HepG2 (cell line): ENCODE results near the gene CACNA2D1.

ENCODE experiments used
- GPN1 ChIP-seq: sonication (generic); formaldehyde crosslinking; IDR thresholded peaks from 2 replicates; pipeline ENCODE4 v1.5.1; 2020; ENCODE audit warnings: missing genetic modification reagents, borderline replicate concordance
- TF ChIP-seq, protein P1 (sequence below): sonication (generic); formaldehyde crosslinking; IDR thresholded peaks from 2 replicates; pipeline ENCODE4 v1.4.0; 2020; ENCODE audit warnings: missing genetic modification reagents
- TF ChIP-seq, protein P2 (sequence below): sonication (generic); formaldehyde crosslinking; IDR thresholded peaks from 2 replicates; pipeline ENCODE4 v1.5.0; 2020; ENCODE audit warnings: mild to moderate bottlenecking, missing genetic modification reagents, moderate library complexity
- TF ChIP-seq, protein P3 (sequence below): sonication (generic); formaldehyde crosslinking; IDR thresholded peaks from 2 replicates; pipeline ENCODE4 v1.5.0; 2020; ENCODE audit warnings: missing genetic modification reagents
- TF ChIP-seq, protein P4 (sequence below): sonication (generic); formaldehyde crosslinking; IDR thresholded peaks from 2 replicates; pipeline ENCODE4 v1.4.0; 2020; ENCODE audit warnings: low read depth, mild to moderate bottlenecking, missing genetic modification reagents

DNA sequence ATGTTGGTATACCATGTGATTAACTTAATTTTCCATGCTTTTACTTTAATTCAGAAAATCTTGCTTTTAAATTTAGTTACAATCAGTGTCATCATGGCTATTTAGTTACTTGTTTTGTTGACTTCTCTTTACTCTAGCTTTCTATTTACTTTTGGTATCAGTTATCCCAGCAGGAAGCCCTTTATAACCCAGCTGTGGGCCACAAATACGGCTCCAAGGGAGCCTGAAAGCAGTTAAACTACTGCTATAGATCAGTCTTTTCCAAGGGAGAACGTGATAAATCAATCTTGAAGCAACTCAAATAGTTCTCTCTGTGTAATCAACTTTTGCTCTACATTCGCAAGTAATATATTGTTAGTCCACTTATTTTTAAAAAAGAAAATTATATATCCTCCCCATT, 287.4 kb downstream of the CACNA2D1 start:
- TF ChIP-seq, protein P1, sequence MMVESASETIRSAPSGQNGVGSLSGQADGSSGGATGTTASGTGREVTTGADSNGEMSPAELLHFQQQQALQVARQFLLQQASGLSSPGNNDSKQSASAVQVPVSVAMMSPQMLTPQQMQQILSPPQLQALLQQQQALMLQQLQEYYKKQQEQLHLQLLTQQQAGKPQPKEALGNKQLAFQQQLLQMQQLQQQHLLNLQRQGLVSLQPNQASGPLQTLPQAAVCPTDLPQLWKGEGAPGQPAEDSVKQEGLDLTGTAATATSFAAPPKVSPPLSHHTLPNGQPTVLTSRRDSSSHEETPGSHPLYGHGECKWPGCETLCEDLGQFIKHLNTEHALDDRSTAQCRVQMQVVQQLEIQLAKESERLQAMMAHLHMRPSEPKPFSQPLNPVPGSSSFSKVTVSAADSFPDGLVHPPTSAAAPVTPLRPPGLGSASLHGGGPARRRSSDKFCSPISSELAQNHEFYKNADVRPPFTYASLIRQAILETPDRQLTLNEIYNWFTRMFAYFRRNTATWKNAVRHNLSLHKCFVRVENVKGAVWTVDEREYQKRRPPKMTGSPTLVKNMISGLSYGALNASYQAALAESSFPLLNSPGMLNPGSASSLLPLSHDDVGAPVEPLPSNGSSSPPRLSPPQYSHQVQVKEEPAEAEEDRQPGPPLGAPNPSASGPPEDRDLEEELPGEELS: no peak
- TF ChIP-seq, protein P2, sequence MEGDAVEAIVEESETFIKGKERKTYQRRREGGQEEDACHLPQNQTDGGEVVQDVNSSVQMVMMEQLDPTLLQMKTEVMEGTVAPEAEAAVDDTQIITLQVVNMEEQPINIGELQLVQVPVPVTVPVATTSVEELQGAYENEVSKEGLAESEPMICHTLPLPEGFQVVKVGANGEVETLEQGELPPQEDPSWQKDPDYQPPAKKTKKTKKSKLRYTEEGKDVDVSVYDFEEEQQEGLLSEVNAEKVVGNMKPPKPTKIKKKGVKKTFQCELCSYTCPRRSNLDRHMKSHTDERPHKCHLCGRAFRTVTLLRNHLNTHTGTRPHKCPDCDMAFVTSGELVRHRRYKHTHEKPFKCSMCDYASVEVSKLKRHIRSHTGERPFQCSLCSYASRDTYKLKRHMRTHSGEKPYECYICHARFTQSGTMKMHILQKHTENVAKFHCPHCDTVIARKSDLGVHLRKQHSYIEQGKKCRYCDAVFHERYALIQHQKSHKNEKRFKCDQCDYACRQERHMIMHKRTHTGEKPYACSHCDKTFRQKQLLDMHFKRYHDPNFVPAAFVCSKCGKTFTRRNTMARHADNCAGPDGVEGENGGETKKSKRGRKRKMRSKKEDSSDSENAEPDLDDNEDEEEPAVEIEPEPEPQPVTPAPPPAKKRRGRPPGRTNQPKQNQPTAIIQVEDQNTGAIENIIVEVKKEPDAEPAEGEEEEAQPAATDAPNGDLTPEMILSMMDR (CRISPR knock-in tag): no peak
- TF ChIP-seq, protein P3, sequence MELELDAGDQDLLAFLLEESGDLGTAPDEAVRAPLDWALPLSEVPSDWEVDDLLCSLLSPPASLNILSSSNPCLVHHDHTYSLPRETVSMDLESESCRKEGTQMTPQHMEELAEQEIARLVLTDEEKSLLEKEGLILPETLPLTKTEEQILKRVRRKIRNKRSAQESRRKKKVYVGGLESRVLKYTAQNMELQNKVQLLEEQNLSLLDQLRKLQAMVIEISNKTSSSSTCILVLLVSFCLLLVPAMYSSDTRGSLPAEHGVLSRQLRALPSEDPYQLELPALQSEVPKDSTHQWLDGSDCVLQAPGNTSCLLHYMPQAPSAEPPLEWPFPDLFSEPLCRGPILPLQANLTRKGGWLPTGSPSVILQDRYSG (CRISPR knock-in tag): no peak
- TF ChIP-seq, protein P4, sequence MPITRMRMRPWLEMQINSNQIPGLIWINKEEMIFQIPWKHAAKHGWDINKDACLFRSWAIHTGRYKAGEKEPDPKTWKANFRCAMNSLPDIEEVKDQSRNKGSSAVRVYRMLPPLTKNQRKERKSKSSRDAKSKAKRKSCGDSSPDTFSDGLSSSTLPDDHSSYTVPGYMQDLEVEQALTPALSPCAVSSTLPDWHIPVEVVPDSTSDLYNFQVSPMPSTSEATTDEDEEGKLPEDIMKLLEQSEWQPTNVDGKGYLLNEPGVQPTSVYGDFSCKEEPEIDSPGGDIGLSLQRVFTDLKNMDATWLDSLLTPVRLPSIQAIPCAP (CRISPR knock-in tag): no peak
- no peak for TF ChIP-seq GPN1
